Adipose tissue (tissue), 3 donors: ENCODE results near the gene SMOC1. TPM values are rescaled to one million over a fixed set of nuclear protein-coding genes. Genes with fewer than 3 reads are reported as not detected.

Experiments used
- H3K27ac ChIP-seq: one replicate; pipeline ENCODE4 v1.5.1; 2013; ENCODE audit warnings: low read depth, low read length
- WGBS, 3 donors: extraction: QIAGEN DNeasy Blood & Tissue Kit; methylation state at CpG; one replicate each; pipeline ENCODE4 v1.1.7; 2013; 5-methylcytosine and 5-hydroxymethylcytosine counted together
- polyA plus RNA-seq, 3 donors: library from polyadenylated mRNA; stranded (reverse); fragments of 200-250 nt; gene quantifications; one replicate each; pipeline ENCODE4 v1.2.3, GENCODE V29; 2013
- donor health status: healthy with polysubstance abuse.
- donor health status: Bipolar disorder and iron deficiency.
- donor health status: healthy.

The SMOC1 gene
- polyA plus RNA-seq, 3 donors = 3.0 to 7.8 (median 6.7) TPM

- H3K27ac ChIP-seq = no peak overlapping the region
- 78 to 82% (median 81%) methylated on average over 13 of the region's 13 CpGs for WGBS, 3 donors
Observed at GRCh38 chr14:69987406-69988121, 108.3 kb downstream of the SMOC1 start.

- no peak overlapping the region for H3K27ac ChIP-seq
Observed at GRCh38 chr14:69988979-69989378, 109.8 kb downstream of the SMOC1 start.

- WGBS, 3 donors = 75 to 82% (median 79%) methylated on average over 3 of the region's 3 CpGs
- H3K27ac ChIP-seq = no peak overlapping the region
Observed at GRCh38 chr14:69989622-69990021, 110.4 kb downstream of the SMOC1 start.

GRCh38 chr14:69990323-69990722 lies 111.1 kb downstream of the SMOC1 start:
- no peak overlapping the region for H3K27ac ChIP-seq

GRCh38 chr14:69991422-69991821 lies 112.2 kb downstream of the SMOC1 start:
- no peak overlapping the region for H3K27ac ChIP-seq

GRCh38 chr14:69992564-69992963 lies 113.3 kb downstream of the SMOC1 start:
- 72 to 90% (median 87%) methylated on average over 3 of the region's 3 CpGs for WGBS, 3 donors
- no peak overlapping the region for H3K27ac ChIP-seq

GRCh38 chr14:69993326-69993725 lies 114.1 kb downstream of the SMOC1 start:
- no peak overlapping the region for H3K27ac ChIP-seq
- 67 to 82% (median 80%) methylated on average over 2 of the region's 2 CpGs for WGBS, 3 donors

GRCh38 chr14:69994002-69994401 lies 114.8 kb downstream of the SMOC1 start:
- WGBS, 3 donors = 27 to 77% (median 43%) methylated on average over 4 of the region's 4 CpGs
- H3K27ac ChIP-seq = no peak overlapping the region

GRCh38 chr14:69996216-69996615 lies 117.0 kb downstream of the SMOC1 start:
- no peak overlapping the region for H3K27ac ChIP-seq
- WGBS, 3 donors = 96 to 100% (median 97%) methylated on average over 1 of the region's 1 CpG

- no peak overlapping the region for H3K27ac ChIP-seq
- WGBS, 3 donors = 44 to 67% (median 66%) methylated on average over 5 of the region's 5 CpGs
Observed at GRCh38 chr14:69997849-69998248, 118.6 kb downstream of the SMOC1 start.

- no peak overlapping the region for H3K27ac ChIP-seq
- 51 to 63% (median 61%) methylated on average over 10 of the region's 10 CpGs for WGBS, 3 donors
Observed at GRCh38 chr14:69999261-69999674, 120.1 kb downstream of the SMOC1 start.

- no peak overlapping the region for H3K27ac ChIP-seq
Observed at GRCh38 chr14:70000601-70001000, 121.4 kb downstream of the SMOC1 start.

GRCh38 chr14:70002589-70003346 lies 123.6 kb downstream of the SMOC1 start:
- WGBS, 3 donors = 76 to 79% (median 78%) methylated on average over 6 of the region's 6 CpGs
- H3K27ac ChIP-seq = no peak overlapping the region

More at GRCh38 chr14:70000601-70001000, 121.4 kb downstream of the SMOC1 start:
- 87 to 92% (median 89%) methylated on average over 7 of the region's 7 CpGs for WGBS, 3 donors

GRCh38 chr14:70004791-70005190 lies 125.6 kb downstream of the SMOC1 start:
- 67 to 79% (median 78%) methylated on average over 2 of the region's 2 CpGs for WGBS, 3 donors

GRCh38 chr14:70005281-70005805 lies 126.1 kb downstream of the SMOC1 start:
- no peak overlapping the region for H3K27ac ChIP-seq

More at GRCh38 chr14:70004791-70005190, 125.6 kb downstream of the SMOC1 start:
- H3K27ac ChIP-seq = no peak overlapping the region

GRCh38 chr14:70006699-70007098 lies 127.5 kb downstream of the SMOC1 start:
- WGBS, 3 donors = 85 to 91% (median 85%) methylated on average over 6 of the region's 6 CpGs
- H3K27ac ChIP-seq = no peak overlapping the region

More at GRCh38 chr14:70005281-70005805, 126.1 kb downstream of the SMOC1 start:
- 69 to 83% (median 80%) methylated on average over 5 of the region's 5 CpGs for WGBS, 3 donors

- 39 to 75% (median 50%) methylated on average over 6 of the region's 6 CpGs for WGBS, 3 donors
- H3K27ac ChIP-seq = no peak overlapping the region
Observed at GRCh38 chr14:70008284-70009262, 129.4 kb downstream of the SMOC1 start.

- 72 to 79% (median 75%) methylated on average over 8 of the region's 8 CpGs for WGBS, 3 donors
- no peak overlapping the region for H3K27ac ChIP-seq
Observed at GRCh38 chr14:70009961-70010360, 130.7 kb downstream of the SMOC1 start.
